Measurements from ENCODE around the gene PER2. TPM values are rescaled to one million over a fixed set of nuclear protein-coding genes. Genes with fewer than 3 reads are reported as not detected.

PER2 gene
- total and polyA plus RNA-seq, 9 of the 15 experiments (the other 6 are each of a cell fraction or from before 2014, with no cell fraction given), result 1.1 to 10.3 (median 2.9) TPM

GRCh38 chr2:238225911-238226697 is 62.3 kb downstream of the PER2 start:
- Histone ChIP-seq H3K79me2 (ENCODE audit: control insufficient read depth, insufficient read depth, low read length) (peaks cover 19% of the 10 kb centered on the region), H3K27ac (ENCODE audit: extremely low read depth, low read depth, low read length) (no peak overlapping the region), H2AFZ (ENCODE audit: low read depth, low read length) (no peak overlapping the region), H4K20me1 (replicated peaks; ENCODE audit: control insufficient read depth, insufficient read depth, low read length) (no peaks in the 10 kb centered on the region), H3K4me2 (ENCODE audit: insufficient read depth, low read length) (no peak overlapping the region), H3K36me3 (ENCODE audit: control insufficient read depth, insufficient read depth, low read length) (peaks cover 34% of the 10 kb centered on the region; the same call in 2 of the 3 replicates), H3K4me3 (no peak overlapping the region), H3K27me3 (ENCODE audit: control insufficient read depth in 2 of 2, insufficient read depth in 2 of 2, low read length in 2 of 2) (no peaks in the 10 kb centered on the region), H3K9me3 (replicated peaks; ENCODE audit: control insufficient read depth, insufficient read depth, low read depth, low read length) (no peaks in the 10 kb centered on the region), H3K4me1 (replicated peaks in 1 of 2; ENCODE audit: control insufficient read depth in 2 of 2, insufficient read depth in 2 of 2, low read length in 2 of 2) (peaks cover 6% of the 10 kb centered on the region in 2 experiments; a peak in 4 of 5 replicates), H3K9ac (ENCODE audit: insufficient read depth in 1 of 2, low read depth in 2 of 2, low read length in 2 of 2) (no peak overlapping the region), H3K9me1 (ENCODE audit: control insufficient read depth, insufficient read depth, low read length) (no peaks in the 10 kb centered on the region)
- ATAC-seq (no peak), DNase-seq (ENCODE audit: extremely low read depth in 1 of 4, low spot score in 3 of 4) (no peak), FAIRE-seq (no peak)
- ChIA-PET POLR2A (no interaction called here), CTCF (ENCODE audit: low intra/inter-chr PET ratio) (no interaction called here)
- in situ Hi-C loops (cut with MboI) (no loop called here), intact Hi-C loops (cut with micrococcal nuclease) (no loop called here)
- TF ChIP-seq RBFOX2 (IDR thresholded peaks at IDR 0.05; ENCODE audit: low read depth, low read length) (0 out of 2 replicates have a peak, but pooled peaks have one; percentile 17), ELF2 (CRISPR knock-in tag; IDR thresholded peaks at IDR 0.05) (no peak), RBM15 (IDR thresholded peaks at IDR 0.05; ENCODE audit: insufficient read depth, low read length) (no peak), KLF13 (tag; IDR thresholded peaks at IDR 0.05; ENCODE audit: borderline replicate concordance, low read depth) (no peak), RBM14 (IDR thresholded peaks at IDR 0.05; ENCODE audit: borderline replicate concordance, insufficient read depth, low read depth, low read length) (no peak)
- BruUV-seq (replicated peaks), result no TSS peak
- WGBS (ENCODE audit: insufficient coverage, low coverage, missing lambda C conversion rate), result 93% methylated on average over 21 of the region's 38 CpGs

All from K562 (cell line).